Activated CD4-positive, alpha-beta T cell treated with anti-CD3 and anti-CD28 coated beads for 36 hours (primary cell): Measurements from ENCODE around the gene SESN1. TPM values are rescaled to one million over a fixed set of nuclear protein-coding genes. Genes with fewer than 3 reads are reported as not detected.

ENCODE experiments used
- ATAC-seq: fragments of 200-7000 bp; cut with Tn5 transposase; one replicate; pipeline ENCODE4 v1.10.0; 2021; ENCODE audit warnings: mild to moderate bottlenecking, moderate library complexity
- CTCF ChIA-PET: fragments of 350-600 bp; sonication (Branson Sonifier 250); formaldehyde crosslinking; loops from one replicate; lab custom pipeline; 2021; ENCODE audit warnings: antibody characterized with exemption; lab: Charles Lee
- POLR2A ChIA-PET: fragments of 350-600 bp; sonication (Branson Sonifier 250); formaldehyde crosslinking; loops from one replicate; lab custom pipeline; 2021; ENCODE audit warnings: antibody characterized with exemption, inconsistent platforms; lab: Charles Lee
- DNase-seq: peaks from one replicate; pipeline ENCODE4 v3.0.0-alpha.2; 2020
- H3K27ac Mint-ChIP-seq: one replicate; pipeline ENCODE4 v1.8.0; 2021; ENCODE audit warnings: mixed read lengths
- H3K27me3 Mint-ChIP-seq: one replicate; pipeline ENCODE4 v1.8.0; 2021; ENCODE audit warnings: mixed read lengths
- H3K36me3 Mint-ChIP-seq: one replicate; pipeline ENCODE4 v1.8.0; 2021; ENCODE audit warnings: low read depth, mixed read lengths
- H3K4me1 Mint-ChIP-seq: one replicate; pipeline ENCODE4 v1.8.0; 2021; ENCODE audit warnings: mixed read lengths
- H3K4me3 Mint-ChIP-seq: one replicate; pipeline ENCODE4 v1.8.0; 2021; ENCODE audit warnings: mild to moderate bottlenecking, moderate library complexity, mixed read lengths
- H3K9me3 Mint-ChIP-seq: one replicate; pipeline ENCODE4 v1.8.0; 2021; ENCODE audit warnings: low read depth, mixed read lengths
- intact Hi-C, 2 experiments: fragments of 100-400 bp; cut with DNase I in 1 of 2; cut with micrococcal nuclease in 1 of 2; formaldehyde crosslinking; loops; one replicate each; pipeline versions ENCODE4 v1.14.2 to v1.15.1; 2022 to 2024; cut with DNase I, micrococcal nuclease
- total RNA-seq, 2 experiments: library from RNA; stranded (reverse); gene quantifications; one replicate each; pipeline ENCODE4 v1.2.3, GENCODE V29; 2021

Gene SESN1
- total RNA-seq, 2 experiments from 2014 or later: 9.7 to 10.0 TPM

DNA sequence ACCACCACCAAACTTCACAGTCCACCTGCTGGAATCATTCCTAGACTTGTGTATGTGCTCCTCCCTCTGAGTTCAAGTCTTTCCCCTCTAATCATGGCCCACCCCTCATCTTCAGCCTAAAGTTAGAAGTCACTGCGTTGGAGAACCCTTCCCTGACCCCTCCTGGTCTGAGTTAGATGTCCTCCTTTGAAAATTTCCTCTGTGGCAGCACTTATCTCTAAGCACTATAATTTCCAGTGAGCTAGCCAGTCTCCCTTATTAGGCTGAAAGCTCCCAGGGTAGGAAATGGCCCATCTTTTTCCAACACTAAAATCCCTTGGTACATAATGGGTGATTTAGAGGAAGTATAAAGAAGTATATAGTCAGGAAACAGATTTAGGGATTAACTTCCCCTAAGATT lies 63.2 kb downstream of the SESN1 start:
- ChIA-PET POLR2A (no interaction called here), CTCF (interaction anchor here (1.0 kb wide), 1 partner anchor 41 kb away, joined by 3 read pairs; no protein-coding TSS in a partner anchor)
- no peaks in the 10 kb centered on the region for H3K9me3 Mint-ChIP-seq
- H3K27ac Mint-ChIP-seq: no peak overlapping the region
- no peaks in the 10 kb centered on the region for H3K27me3 Mint-ChIP-seq
- intact Hi-C loops: no loop called here
- no peak overlapping the region for H3K4me3 Mint-ChIP-seq
- ATAC-seq: no peak
- H3K4me1 Mint-ChIP-seq: peaks cover 16% of the 10 kb centered on the region
- no peak for DNase-seq
- H3K36me3 Mint-ChIP-seq: no peaks in the 10 kb centered on the region

DNA sequence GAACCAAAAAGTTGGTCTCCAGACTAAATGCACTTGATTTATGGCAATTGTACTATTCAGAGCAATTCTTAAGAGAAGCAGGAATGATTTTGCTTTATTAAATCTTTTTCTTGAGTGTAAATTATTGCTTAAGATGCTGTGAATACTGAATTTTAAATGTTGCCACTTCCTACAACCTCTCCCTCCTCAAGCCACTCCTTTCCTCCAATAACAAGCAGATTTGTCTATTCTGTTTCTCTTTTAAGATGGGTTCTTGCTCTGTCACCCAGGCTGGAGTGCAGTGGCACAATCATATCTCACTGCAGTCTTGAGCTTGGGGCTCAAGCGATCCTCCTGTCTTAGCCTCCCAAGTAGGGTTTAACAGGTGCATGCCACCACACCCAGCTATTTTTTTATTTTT lies 65.3 kb downstream of the SESN1 start:
- CTCF ChIA-PET: interaction anchor here (1.7 kb wide), 1 partner anchor 14 kb away, joined by 5 read pairs; no protein-coding TSS in a partner anchor
- ATAC-seq: no peak

DNA sequence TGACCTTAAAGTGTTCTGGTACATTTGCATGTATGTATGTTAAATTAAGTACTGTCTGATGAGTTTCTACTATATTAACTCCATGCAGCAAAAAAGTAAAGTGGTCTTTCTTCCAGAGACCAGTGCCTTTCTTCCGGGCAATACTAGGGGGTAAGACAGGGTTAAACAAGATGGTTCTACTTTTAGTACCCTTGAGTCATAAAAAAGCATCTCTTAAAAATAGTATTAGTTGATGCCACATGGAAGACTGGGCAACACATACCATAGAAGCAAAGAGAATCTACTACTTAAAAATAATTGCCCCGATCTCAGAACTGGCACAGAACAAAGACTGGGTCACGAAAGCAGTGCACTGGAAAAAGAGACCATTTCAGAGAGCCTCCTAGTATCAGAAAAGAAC lies 66.2 kb downstream of the SESN1 start:
- CTCF ChIA-PET: no interaction called here

More for the DNA sequence above, 65.3 kb downstream of the SESN1 start:
- Mint-ChIP-seq H3K36me3 (no peaks in the 10 kb centered on the region), H3K27me3 (no peaks in the 10 kb centered on the region), H3K4me3 (no peak overlapping the region), H3K9me3 (no peaks in the 10 kb centered on the region), H3K4me1 (peaks cover 18% of the 10 kb centered on the region), H3K27ac (no peak overlapping the region)
- DNase-seq: no peak
- intact Hi-C loops: no loop called here
- POLR2A ChIA-PET: no interaction called here

DNA sequence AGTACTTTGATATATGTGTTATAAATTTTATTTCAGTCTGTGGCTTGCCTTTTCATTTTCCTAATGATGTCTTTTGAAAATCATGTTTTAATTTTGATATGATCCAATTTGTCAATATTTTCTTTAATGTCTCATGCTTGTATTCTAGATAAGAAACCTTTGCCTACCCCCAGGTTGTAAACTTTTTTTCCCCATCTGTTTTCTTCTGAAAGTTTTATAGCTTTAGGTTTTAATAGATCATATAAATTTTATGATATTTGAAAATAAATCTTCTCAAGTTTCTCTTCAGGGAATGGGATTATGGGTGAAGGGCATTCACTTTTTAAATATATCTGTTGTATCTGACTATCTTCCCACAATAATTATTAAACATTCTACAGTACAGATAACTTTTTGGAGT lies 66.7 kb downstream of the SESN1 start:
- ATAC-seq (no peak), DNase-seq (no peak)
- ChIA-PET CTCF (no interaction called here), POLR2A (no interaction called here)
- no peak overlapping the region for H3K27ac Mint-ChIP-seq
- H3K9me3 Mint-ChIP-seq: no peaks in the 10 kb centered on the region
- intact Hi-C loops: no loop called here
- no peaks in the 10 kb centered on the region for H3K36me3 Mint-ChIP-seq
- H3K4me1 Mint-ChIP-seq: peaks cover 22% of the 10 kb centered on the region
- H3K4me3 Mint-ChIP-seq: no peak overlapping the region
- no peaks in the 10 kb centered on the region for H3K27me3 Mint-ChIP-seq

More for the DNA sequence above, 66.2 kb downstream of the SESN1 start:
- Mint-ChIP-seq H3K27ac (no peak overlapping the region), H3K36me3 (no peaks in the 10 kb centered on the region), H3K9me3 (no peaks in the 10 kb centered on the region), H3K4me3 (no peak overlapping the region), H3K27me3 (no peaks in the 10 kb centered on the region), H3K4me1 (peaks cover 19% of the 10 kb centered on the region)
- DNase-seq (no peak), ATAC-seq (no peak)
- POLR2A ChIA-PET: no interaction called here
- intact Hi-C loops: no loop called here

DNA sequence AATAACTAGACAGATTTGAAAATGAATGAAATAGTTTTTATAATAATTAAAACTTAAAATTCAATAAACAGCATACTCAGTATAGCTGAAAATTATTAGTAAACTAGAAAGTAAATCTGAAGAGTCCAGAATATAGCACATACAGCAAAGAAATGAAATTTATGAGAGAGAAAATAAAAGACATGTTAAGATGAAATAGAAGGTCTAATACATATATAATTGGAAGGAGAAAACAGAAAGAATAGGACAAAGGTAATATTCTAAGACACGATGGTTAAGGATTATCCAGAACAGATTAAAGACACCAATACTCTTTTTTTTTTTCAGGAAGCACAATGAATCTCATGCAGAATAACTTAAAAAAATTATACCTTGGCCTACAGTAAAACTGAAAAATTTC lies 69.0 kb downstream of the SESN1 start:
- H3K27ac Mint-ChIP-seq: no peak overlapping the region
- POLR2A ChIA-PET: interaction anchor here (0.6 kb wide), 1 partner anchor 9 kb away, joined by 3 read pairs; no protein-coding TSS in a partner anchor
- intact Hi-C loops: no loop called here
- H3K9me3 Mint-ChIP-seq: no peaks in the 10 kb centered on the region
- no peak for DNase-seq
- ATAC-seq: no peak
- no peaks in the 10 kb centered on the region for H3K27me3 Mint-ChIP-seq
- H3K36me3 Mint-ChIP-seq: no peaks in the 10 kb centered on the region
- H3K4me1 Mint-ChIP-seq: peaks cover 28% of the 10 kb centered on the region
- H3K4me3 Mint-ChIP-seq: no peak overlapping the region
- CTCF ChIA-PET: interaction anchor here (0.6 to 1.8 kb wide), 4 partner anchors 8 to 227 kb away, joined by 3 to 4 read pairs (median 3); no protein-coding TSS in a partner anchor

DNA sequence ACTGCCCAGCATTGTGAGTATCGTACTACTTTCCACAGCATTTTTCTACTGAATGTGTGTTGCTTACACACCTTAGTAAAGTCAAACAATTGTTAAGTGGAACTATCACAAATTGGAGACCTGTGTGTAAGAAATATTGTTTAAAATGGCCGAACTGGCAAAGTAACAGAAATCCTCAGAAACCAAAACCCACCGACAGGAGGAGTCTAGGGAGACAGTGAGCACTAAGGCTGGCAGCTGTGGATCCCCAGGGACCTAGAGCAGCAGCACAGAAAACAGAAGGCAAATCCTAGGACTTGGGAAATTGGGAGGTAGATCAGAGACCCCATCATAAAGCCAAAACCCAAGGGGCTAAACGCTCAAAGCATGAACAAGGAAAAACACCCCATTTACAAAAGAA lies 69.9 kb downstream of the SESN1 start:
- H3K36me3 Mint-ChIP-seq: no peaks in the 10 kb centered on the region
- peaks cover 35% of the 10 kb centered on the region for H3K4me1 Mint-ChIP-seq
- intact Hi-C loops: no loop called here
- ChIA-PET POLR2A (no interaction called here), CTCF (interaction anchor here (1.0 kb wide), 1 partner anchor 10 kb away, joined by 4 read pairs; no protein-coding TSS in a partner anchor)
- no peak overlapping the region for H3K4me3 Mint-ChIP-seq
- H3K9me3 Mint-ChIP-seq: no peaks in the 10 kb centered on the region
- H3K27me3 Mint-ChIP-seq: no peaks in the 10 kb centered on the region
- no peak overlapping the region for H3K27ac Mint-ChIP-seq
- ATAC-seq: no peak
- no peak for DNase-seq

- H3K9me3 Mint-ChIP-seq: no peaks in the 10 kb centered on the region
- ChIA-PET CTCF (no interaction called here), POLR2A (no interaction called here)
- H3K4me3 Mint-ChIP-seq: no peak overlapping the region
- H3K36me3 Mint-ChIP-seq: no peaks in the 10 kb centered on the region
- no peak for ATAC-seq
- peaks cover 37% of the 10 kb centered on the region for H3K4me1 Mint-ChIP-seq
- no peak for DNase-seq
- H3K27ac Mint-ChIP-seq: no peak overlapping the region
- intact Hi-C loops: no loop called here
- H3K27me3 Mint-ChIP-seq: no peaks in the 10 kb centered on the region
Observed at GRCh38 chr6:109024368-109024767, 70.3 kb downstream of the SESN1 start.

- ATAC-seq (no peak), DNase-seq (no peak)
- Mint-ChIP-seq H3K4me3 (no peak overlapping the region), H3K27ac (no peak overlapping the region), H3K9me3 (no peaks in the 10 kb centered on the region), H3K36me3 (no peaks in the 10 kb centered on the region), H3K27me3 (no peaks in the 10 kb centered on the region), H3K4me1 (peaks cover 41% of the 10 kb centered on the region)
- POLR2A ChIA-PET: no interaction called here
- CTCF ChIA-PET: no interaction called here
- intact Hi-C loops: no loop called here
Observed at GRCh38 chr6:109023356-109023925, 71.2 kb downstream of the SESN1 start.

- CTCF ChIA-PET: interaction anchor here (0.6 to 1.1 kb wide), 2 partner anchors 15 to 29 kb away, joined by 3 read pairs; no protein-coding TSS in a partner anchor
- H3K4me3 Mint-ChIP-seq: no peak overlapping the region
- H3K27me3 Mint-ChIP-seq: no peaks in the 10 kb centered on the region
- no peaks in the 10 kb centered on the region for H3K36me3 Mint-ChIP-seq
- no peak overlapping the region for H3K27ac Mint-ChIP-seq
- intact Hi-C loops: no loop called here
- no peak for ATAC-seq
- H3K9me3 Mint-ChIP-seq: no peaks in the 10 kb centered on the region
- POLR2A ChIA-PET: interaction anchor here (0.6 kb wide), 1 partner anchor 15 kb away, joined by 3 read pairs; no protein-coding TSS in a partner anchor
- no peak for DNase-seq
- H3K4me1 Mint-ChIP-seq: peaks cover 41% of the 10 kb centered on the region
Observed at GRCh38 chr6:109021870-109022269, 72.8 kb downstream of the SESN1 start.

DNA sequence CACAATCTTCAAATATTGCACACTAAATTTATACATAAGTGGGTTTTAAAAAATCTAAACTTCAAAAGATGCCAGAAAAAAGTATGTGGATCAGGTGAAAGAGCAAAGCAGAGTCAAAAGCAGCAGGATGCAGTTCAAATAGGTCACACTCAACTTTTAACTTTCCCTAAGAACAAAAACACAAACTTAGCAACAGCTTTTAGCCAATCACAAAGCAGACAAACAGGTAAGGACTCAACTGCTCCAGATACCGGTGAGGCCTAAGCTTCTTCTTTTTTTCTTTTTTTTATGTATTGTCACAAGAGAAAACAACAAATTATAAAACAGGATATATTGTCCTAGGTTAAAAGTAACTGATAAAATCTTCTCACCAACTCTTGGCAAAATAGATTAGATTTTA lies 74.7 kb downstream of the SESN1 start:
- ChIA-PET CTCF (interaction anchor here (2.5 kb wide), 1 partner anchor 9 kb away, joined by 10 read pairs; no protein-coding TSS in a partner anchor), POLR2A (no interaction called here)
- no peak overlapping the region for H3K27ac Mint-ChIP-seq
- H3K4me3 Mint-ChIP-seq: no peak overlapping the region
- peaks cover 39% of the 10 kb centered on the region for H3K4me1 Mint-ChIP-seq
- H3K36me3 Mint-ChIP-seq: no peaks in the 10 kb centered on the region
- H3K27me3 Mint-ChIP-seq: no peaks in the 10 kb centered on the region
- ATAC-seq (peak; percentile 42), DNase-seq (no peak)
- no peaks in the 10 kb centered on the region for H3K9me3 Mint-ChIP-seq
- intact Hi-C loops: loop anchor here in 1 of 2 experiments (10.0 kb wide), 1 partner anchor 725 kb away; the partner anchor contains the start of gene AFG1L

DNA sequence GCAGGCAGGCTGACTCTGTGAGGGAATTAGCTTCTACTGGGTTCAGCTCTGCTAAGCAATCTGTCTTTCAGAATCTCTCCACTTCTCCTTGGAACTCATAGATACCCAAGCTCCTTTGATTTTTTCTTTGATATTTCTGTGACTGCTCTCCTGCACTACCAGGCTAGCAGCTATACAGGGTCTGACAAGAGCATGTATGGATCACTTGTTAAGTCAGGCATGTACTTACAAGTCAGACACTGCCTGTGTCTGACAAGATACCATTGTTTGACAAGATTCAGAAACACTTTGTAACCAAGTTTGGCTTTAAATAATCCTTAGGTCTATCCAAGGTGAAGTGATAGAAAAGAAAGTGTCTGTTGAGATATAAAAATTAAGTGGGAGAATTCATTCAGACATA lies 79.5 kb downstream of the SESN1 start:
- ATAC-seq (peak; percentile 14), DNase-seq (no peak)
- ChIA-PET POLR2A (no interaction called here), CTCF (interaction anchor here (0.6 to 2.3 kb wide), 7 partner anchors 15 to 1192 kb away, joined by 3 to 5 read pairs (median 5); no protein-coding TSS in a partner anchor)
- Mint-ChIP-seq H3K27ac (peak overlapping the region; percentile 53), H3K27me3 (no peaks in the 10 kb centered on the region), H3K36me3 (no peaks in the 10 kb centered on the region), H3K4me1 (peaks cover 52% of the 10 kb centered on the region), H3K9me3 (no peaks in the 10 kb centered on the region), H3K4me3 (no peak overlapping the region)
- intact Hi-C loops: loop anchor here in 1 of 2 experiments (10.0 kb wide), 1 partner anchor 720 kb away; the partner anchor contains the start of gene AFG1L

GRCh38 chr6:109014606-109015005 lies 80.0 kb downstream of the SESN1 start:
- no peak for DNase-seq
- Mint-ChIP-seq H3K9me3 (no peaks in the 10 kb centered on the region), H3K4me1 (peaks cover 50% of the 10 kb centered on the region), H3K27ac (peak overlapping the region; percentile 78), H3K36me3 (no peaks in the 10 kb centered on the region), H3K4me3 (no peak overlapping the region), H3K27me3 (no peaks in the 10 kb centered on the region)
- intact Hi-C loops: loop anchor here (5.0 to 10.0 kb wide), 3 partner anchors 457 to 720 kb away; partner anchors contain the start of gene AFG1L (in 1 of the 2)
- no peak for ATAC-seq
- ChIA-PET POLR2A (no interaction called here), CTCF (interaction anchor here (0.6 to 2.3 kb wide), 8 partner anchors 11 to 1192 kb away, joined by 3 to 5 read pairs (median 4); no protein-coding TSS in a partner anchor)
